Medulla oblongata (tissue), 1 donor: ENCODE measurements around the gene KIF15.
"Not testable (repeated sequence)": the region's sequence is repeated elsewhere in the genome, so short reads cannot be mapped to it uniquely, and the experiment has no call there.

ENCODE experiments used
- DNase-seq: peaks from one replicate; pipeline ENCODE4 v3.0.0-alpha.2; 2015; ENCODE audit errors: extremely low spot score

The KIF15 gene

GRCh38 chr3:44827196-44827595, 65.6 kb downstream of the KIF15 start:
- no peak for DNase-seq

GRCh38 chr3:44831232-44831631, 69.6 kb downstream of the KIF15 start:
- DNase-seq, result no peak

- DNase-seq, result no peak
These were observed 70.4 kb downstream of the KIF15 start for GRCh38 chr3:44832032-44832431.

GRCh38 chr3:44832965-44833364, 71.4 kb downstream of the KIF15 start:
- no peak for DNase-seq

- no peak for DNase-seq
These were observed 71.8 kb downstream of the KIF15 start for GRCh38 chr3:44833394-44833793.

- DNase-seq, result no peak
These were observed 74.1 kb downstream of the KIF15 start for GRCh38 chr3:44835684-44836083.

DNA sequence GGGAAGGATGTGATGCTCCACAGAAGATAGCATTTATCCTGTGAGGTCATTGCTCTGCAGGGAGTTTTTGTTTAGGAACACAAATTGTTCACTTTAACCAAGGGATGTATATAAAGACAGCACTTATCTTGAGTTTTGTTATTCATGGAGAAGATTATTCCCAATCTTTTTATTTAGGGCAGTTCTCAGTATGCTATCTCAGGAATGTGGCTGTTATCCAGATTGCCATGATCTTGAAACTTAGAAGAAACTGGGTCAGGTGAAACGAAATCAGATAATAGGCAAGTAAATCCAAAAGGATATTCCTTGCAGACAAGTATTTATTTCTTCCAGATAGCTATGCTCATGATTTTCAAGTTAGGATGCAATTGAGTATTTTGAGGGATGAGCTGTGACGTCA, 80.8 kb downstream of the KIF15 start:
- DNase-seq, result no peak

- DNase-seq, result no peak
These were observed 84.2 kb downstream of the KIF15 start for GRCh38 chr3:44845528-44846520.

DNA sequence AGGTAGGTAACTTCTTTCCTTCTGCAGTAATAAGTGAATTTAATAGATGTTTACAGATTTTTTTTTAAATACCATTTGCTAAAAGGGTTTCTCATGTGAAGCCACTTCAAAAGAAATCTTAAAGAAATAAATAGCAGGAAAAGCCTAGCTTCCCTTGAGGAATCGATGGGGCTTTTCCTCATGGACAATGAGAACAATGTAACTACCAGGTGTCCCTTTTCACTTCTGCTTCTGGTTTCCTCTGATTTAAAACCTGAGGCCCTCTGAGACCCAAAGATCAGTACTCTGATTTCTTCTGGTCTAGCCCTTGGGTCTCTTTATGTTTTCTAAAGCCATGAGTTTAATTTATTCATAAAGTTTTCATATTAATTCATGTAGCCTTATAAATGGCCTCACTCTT, 87.0 kb downstream of the KIF15 start:
- DNase-seq, result no peak

DNA sequence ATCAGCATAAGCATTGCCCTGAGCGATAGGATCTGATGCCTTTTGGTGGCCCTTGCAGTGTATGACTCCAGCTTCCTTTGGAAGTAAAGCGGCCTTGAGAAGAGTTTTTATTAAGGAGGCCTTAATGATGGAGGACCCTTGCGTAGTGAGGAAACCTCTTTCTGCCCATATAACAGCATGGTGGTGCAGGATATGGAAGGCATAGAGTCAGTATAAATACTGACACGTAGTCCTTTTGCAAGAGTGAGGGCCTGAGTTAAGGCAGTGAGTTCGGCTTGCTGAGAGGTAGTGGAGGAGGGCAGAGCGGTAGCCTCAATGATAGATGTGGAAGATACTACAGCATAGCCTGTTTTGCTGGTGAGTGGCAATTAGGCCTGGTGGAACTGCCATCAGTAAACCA, 95.1 kb downstream of the KIF15 start:
- not testable (repeated sequence) for DNase-seq

DNA sequence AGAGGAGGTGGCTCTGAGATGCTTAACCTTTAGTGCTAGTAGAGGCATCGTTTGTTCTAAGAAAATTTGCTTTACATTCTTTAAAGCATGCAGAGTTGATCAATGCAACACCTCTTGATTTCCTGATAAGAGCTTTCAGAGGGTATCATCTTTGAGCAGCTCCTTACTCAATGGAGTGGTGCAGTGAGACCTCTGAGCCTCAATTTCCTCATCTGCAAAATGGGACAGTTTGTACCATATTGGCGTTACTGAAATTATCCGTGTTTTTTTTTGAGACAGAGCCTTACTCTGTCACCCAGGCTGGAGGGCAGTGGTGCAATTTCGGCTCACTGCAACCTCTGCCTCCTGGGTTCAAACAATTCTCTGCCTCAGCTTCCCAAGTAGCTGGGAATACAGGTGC, 98.5 kb downstream of the KIF15 start:
- no peak for DNase-seq

- DNase-seq, result peak; percentile 95
These were observed 100.0 kb downstream of the KIF15 start, which contains the start of gene TMEM42 for GRCh38 chr3:44861412-44862225. TMEM42 (plus strand) TSS chr3:44861912; CDS start chr3:44861925, 13 bp downstream.

DNA sequence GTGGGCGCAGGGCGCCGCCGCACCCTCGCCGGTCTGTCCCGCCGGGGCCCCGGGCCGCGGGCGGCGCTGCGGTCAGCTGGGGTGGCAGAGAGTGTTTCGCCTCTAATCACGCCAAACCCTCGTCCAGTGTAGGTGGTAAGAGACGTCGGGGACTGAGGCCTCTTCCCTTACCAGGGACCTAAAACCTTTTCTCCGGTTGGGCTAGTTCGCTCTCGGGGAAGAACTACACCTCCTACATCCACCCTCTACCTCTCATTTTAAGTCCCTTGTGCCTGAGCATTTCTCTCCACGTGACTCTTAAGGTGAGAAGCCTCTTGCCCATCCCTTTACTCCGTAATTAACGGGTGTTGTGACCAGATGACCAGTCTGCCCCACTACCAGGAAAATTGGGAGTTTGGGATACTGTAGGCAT, 100.6 kb downstream of the KIF15 start:
- DNase-seq, result peak; percentile 30

DNA sequence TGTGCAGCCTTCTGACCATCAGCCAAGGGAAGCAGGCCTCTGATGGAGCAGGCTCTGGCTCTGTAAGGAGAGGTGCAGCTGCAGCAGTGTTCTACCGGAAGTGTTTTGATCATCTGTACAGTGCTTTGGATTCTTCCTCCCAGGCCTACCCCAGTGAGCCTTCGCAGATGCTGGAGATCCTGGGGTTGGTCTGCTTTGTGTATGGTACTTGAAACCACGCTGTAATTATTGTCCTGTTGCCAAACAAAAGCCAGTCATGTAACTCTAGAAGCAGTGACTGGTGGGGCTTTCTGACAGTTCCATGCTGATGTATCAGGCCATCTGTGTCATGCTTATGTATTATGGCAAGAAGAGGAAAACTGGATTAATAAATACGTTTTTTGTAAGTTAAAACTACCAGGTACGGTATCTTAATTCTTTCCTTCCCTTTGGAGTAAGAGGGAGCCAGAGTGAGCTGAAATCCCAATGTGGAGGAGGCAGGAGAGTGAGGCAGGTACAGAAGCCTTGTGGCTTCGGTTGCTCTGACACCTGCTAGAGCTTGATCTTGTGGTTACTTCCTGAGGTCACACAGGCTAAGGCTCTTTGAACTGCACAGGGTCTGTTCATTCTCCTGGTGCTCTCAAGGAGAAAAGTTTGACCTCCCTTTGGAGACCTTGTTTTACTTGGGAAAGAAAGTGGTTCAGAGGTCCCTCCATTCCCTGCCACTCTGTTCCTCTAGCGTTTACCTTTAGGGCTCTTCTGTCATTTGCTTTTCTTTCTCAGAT, 103.9 kb downstream of the KIF15 start:
- DNase-seq, result no peak

- DNase-seq, result no peak
These were observed 106.0 kb downstream of the KIF15 start for GRCh38 chr3:44867421-44868111.

GRCh38 chr3:44870375-44871061, 108.9 kb downstream of the KIF15 start:
- no peak for DNase-seq

DNA sequence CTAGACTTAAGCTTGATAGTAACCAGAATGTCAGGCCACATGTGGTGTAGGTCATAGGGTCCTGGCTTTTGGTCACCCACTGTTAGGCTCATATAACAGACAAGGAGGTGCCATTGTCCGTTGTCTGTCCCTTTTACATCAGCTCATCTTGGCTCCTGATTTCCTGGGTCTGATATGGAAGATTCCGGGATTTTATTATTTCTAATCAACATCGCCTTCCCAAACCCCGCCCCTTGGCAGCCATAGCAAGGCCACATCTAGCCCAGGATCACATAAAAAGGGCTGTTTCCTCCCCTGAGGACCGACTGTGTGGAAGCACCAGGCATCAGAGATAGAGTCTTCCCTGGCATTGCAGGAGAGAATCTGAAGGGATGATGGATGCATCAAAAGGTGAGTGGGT, 112.7 kb downstream of the KIF15 start, which contains the start of gene TGM4:
TGM4 (plus strand) TSS at position 301 of the 400 bp plus-strand sequence; CDS start at position 372, 71 bp downstream.
- no peak for DNase-seq

DNA sequence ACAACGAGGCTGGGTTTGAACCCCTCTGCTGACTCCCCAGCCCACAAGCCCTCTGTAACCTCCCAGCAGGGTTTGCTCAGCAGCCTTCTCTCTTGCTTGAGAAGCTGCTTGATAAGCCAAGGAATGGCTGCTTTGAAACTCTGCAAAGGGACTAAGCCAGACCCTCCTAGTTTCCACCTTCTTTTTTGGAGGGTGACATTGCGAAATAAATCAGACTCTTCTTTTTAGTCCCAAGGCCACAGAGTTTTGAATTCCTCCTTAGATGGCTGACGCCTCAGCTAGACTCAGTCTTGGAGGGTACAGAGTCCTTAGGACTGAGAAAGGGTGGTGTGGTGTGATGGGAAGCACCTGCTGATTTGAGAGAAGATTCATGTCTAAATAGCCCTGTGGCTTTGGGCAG, 114.0 kb downstream of the KIF15 start:
- no peak for DNase-seq

GRCh38 chr3:44877333-44877732, 115.7 kb downstream of the KIF15 start:
- no peak for DNase-seq

DNA sequence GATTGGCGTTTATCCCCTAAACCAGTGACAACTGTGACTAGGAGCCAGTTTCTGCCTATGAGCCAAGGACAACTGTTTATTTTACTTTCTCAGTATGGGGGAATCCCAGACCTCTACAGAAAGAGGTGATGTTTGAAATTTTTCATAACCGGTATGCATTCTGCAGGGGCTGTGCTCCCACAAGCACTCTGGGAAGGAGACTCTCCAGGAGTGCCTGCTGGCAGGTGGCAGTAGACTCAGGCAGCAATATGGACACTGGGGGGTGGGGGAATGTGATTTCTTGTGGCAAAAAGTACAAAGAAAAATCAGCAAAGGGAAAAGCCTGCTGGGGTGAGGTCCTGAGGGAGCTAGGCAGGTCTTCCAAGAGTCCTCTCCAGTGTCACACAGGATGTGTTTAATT, 118.7 kb downstream of the KIF15 start:
- no peak for DNase-seq
